Lower leg skin (tissue), 4 donors: ENCODE measurements around the gene STRN4. TPM values are rescaled to one million over a fixed set of nuclear protein-coding genes. Genes with fewer than 3 reads are reported as not detected.
"Not testable (repeated sequence)": the region's sequence is repeated elsewhere in the genome, so short reads cannot be mapped to it uniquely, and the experiment has no call there.

Experiments used
- DNase-seq, 2 donors: peaks; one replicate each; pipeline ENCODE4 v3.0.0-alpha.2; 2019; ENCODE audit warnings: low spot score in 2 of 2
- H3K4me3 ChIP-seq: fragments of 200-600 bp; sonication (generic); 2 replicates; pipeline ENCODE4 v1.5.1; 2017; ENCODE audit warnings: mild to moderate bottlenecking, low read depth; ENCODE audit not compliant: poor library complexity, severe bottlenecking
- POLR2A ChIP-seq, 2 donors: fragments of 450-650 bp; IDR thresholded peaks; one replicate each; pipeline ENCODE4 v1.6.1; 2016 to 2017; ENCODE audit warnings: antibody characterized with exemption in 2 of 2, mild to moderate bottlenecking in 1 of 2, moderate library complexity in 1 of 2
- WGBS, 2 donors: methylation state at CpG; one replicate each; pipeline ENCODE4 v1.1.5; 2018; 5-methylcytosine and 5-hydroxymethylcytosine counted together
- intact Hi-C: fragments of 100-400 bp; cut with DNase I; formaldehyde crosslinking; loops from one replicate; pipeline ENCODE4 v1.15.0; 2023; ENCODE audit warnings: low total_unique reads
- total RNA-seq, 4 donors: library from RNA; depleted of rRNA; stranded (reverse); fragments of >200 nt; gene quantifications; one replicate each; pipeline ENCODE4 v1.1.0, GENCODE V29; 2016
- TF ChIP-seq, protein P1 (sequence below), 3 donors: fragments of 450-650 bp; IDR thresholded peaks; one replicate each; pipeline ENCODE4 v1.5.1; 2016; ENCODE audit warnings: antibody characterized with exemption in 3 of 3, mild to moderate bottlenecking in 3 of 3, moderate library complexity in 2 of 3

Gene STRN4
- total RNA-seq, 4 donors from 2014 or later: 81.5 to 97.6 (median 93.5) TPM

DNA sequence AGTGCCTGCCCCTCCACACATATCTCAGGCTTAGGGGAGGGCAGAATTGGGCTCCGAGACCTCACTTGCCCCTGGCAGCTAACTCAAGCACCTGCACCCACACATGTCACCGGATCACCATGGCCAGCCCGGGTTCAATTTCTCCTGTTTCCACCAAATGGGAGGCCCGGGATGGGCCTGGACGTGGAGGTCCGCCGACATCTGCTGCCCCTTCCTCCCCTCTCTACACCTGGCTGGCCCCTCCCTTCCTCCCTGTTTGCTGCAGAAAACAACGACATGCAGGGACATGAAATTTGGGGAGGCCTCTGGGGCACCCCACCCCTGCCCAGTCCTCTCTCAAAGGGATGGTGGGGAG lies 30.7 kb downstream of the STRN4 start:
- no peak for DNase-seq
- TF ChIP-seq, protein P1, sequence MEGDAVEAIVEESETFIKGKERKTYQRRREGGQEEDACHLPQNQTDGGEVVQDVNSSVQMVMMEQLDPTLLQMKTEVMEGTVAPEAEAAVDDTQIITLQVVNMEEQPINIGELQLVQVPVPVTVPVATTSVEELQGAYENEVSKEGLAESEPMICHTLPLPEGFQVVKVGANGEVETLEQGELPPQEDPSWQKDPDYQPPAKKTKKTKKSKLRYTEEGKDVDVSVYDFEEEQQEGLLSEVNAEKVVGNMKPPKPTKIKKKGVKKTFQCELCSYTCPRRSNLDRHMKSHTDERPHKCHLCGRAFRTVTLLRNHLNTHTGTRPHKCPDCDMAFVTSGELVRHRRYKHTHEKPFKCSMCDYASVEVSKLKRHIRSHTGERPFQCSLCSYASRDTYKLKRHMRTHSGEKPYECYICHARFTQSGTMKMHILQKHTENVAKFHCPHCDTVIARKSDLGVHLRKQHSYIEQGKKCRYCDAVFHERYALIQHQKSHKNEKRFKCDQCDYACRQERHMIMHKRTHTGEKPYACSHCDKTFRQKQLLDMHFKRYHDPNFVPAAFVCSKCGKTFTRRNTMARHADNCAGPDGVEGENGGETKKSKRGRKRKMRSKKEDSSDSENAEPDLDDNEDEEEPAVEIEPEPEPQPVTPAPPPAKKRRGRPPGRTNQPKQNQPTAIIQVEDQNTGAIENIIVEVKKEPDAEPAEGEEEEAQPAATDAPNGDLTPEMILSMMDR (IDR thresholded peaks at IDR 0.05): no peak
- no peak for TF ChIP-seq POLR2A (IDR thresholded peaks at IDR 0.05)
- peak overlapping the region; percentile 72 for H3K4me3 ChIP-seq
- 9 to 16% methylated on average over 8 of the region's 8 CpGs for WGBS, 2 donors
- intact Hi-C loops: no loop called here

- intact Hi-C loops: no loop called here
- TF ChIP-seq, protein P1 (IDR thresholded peaks at IDR 0.05): no peak
- TF ChIP-seq POLR2A (IDR thresholded peaks at IDR 0.05): no peak
- 4 to 5% methylated on average over 12 of the region's 12 CpGs for WGBS, 2 donors
- H3K4me3 ChIP-seq: peak overlapping the region; percentile 49
- no peak for DNase-seq
Observed at GRCh38 chr19:46714444-46715106, 31.7 kb downstream of the STRN4 start.

DNA sequence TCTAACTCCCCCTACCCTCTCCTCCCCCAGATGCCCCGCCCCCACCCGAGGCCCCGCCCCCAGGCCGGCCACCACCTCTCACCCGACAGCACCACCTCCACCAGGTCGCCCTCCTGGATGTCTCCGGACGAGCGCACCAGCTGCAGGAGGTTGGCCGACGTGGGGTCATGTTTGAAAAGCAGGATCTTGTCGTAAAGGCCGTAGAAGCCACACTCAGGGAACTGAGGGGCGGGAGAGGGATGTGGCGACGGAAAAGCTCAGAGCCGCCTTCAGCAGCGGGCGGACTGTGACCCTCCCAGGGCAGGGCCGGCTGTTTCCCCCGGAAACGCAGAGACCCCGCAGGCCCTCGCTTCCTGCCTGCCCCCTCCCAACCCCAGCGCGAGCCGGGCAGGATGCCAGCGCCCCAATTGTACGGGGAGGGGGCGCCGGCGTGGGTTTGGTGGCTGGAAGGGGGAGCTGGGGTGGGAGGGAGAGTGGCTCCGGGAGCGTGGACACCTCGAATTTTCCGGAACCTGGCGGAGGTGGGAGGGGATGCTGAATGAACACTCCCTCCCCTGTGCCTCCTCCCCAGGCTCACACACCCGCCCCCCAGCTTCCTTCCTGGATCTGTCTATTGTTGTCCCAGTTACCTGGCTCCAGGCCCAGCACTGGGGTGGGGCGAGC lies 32.3 kb downstream of the STRN4 start:
- peak; percentile 94 to 98 for DNase-seq
- TF ChIP-seq POLR2A (IDR thresholded peaks at IDR 0.05): no peak
- TF ChIP-seq, protein P1 (IDR thresholded peaks at IDR 0.05): no peak
- intact Hi-C loops: no loop called here
- 0 to 1% methylated on average over 25 to 38 of the region's 39 CpGs for WGBS, 2 donors
- peak overlapping the region; percentile 49 for H3K4me3 ChIP-seq

- H3K4me3 ChIP-seq, DNase-seq, intact Hi-C loops: not testable (repeated sequence)
- WGBS, 2 donors: 76 to 80% methylated on average over 6 of the region's 6 CpGs
Observed at GRCh38 chr19:46712768-46713338, 33.4 kb downstream of the STRN4 start.

GRCh38 chr19:46710687-46711086 lies 35.6 kb downstream of the STRN4 start:
- intact Hi-C loops: no loop called here
- WGBS, 2 donors: 84% methylated on average over 25 of the region's 25 CpGs

More at GRCh38 chr19:46710687-46711086, 35.6 kb downstream of the STRN4 start:
- DNase-seq: no peak
- H3K4me3 ChIP-seq: no peak overlapping the region
- TF ChIP-seq, protein P1 (IDR thresholded peaks at IDR 0.05): no peak
- TF ChIP-seq POLR2A (IDR thresholded peaks at IDR 0.05): no peak
